GM21381 (cell line): ENCODE results near the gene ADISSP.

Experiments used
- ATAC-seq: cut with Tn5 transposase; IDR thresholded peaks from one replicate; pipeline ENCODE4 v1.9.1; 2021; ENCODE audit warnings: mild to moderate bottlenecking, moderate library complexity; ENCODE audit not compliant: unreplicated experiment

ADISSP gene

DNA sequence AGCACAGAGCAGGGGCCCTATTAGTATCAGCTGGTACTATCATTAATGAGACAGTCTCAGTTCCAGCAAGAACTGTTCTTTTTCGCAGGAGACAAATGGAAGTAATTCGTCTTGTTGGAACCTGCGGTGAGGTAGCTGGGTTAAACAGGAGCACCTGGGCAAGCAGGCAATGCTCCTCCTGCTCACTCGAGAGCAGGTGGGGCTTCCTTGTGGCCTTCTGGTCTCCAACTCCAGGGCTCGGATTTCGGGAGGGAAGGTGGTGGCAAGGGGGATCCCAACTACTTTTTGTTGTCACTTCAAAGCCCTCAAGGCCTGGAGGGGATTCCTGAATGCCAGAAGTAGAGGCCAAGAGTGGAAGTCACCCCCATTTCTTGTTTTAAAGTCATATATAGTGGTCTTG, 15.0 kb upstream of the ADISSP start:
- no peak for ATAC-seq

DNA sequence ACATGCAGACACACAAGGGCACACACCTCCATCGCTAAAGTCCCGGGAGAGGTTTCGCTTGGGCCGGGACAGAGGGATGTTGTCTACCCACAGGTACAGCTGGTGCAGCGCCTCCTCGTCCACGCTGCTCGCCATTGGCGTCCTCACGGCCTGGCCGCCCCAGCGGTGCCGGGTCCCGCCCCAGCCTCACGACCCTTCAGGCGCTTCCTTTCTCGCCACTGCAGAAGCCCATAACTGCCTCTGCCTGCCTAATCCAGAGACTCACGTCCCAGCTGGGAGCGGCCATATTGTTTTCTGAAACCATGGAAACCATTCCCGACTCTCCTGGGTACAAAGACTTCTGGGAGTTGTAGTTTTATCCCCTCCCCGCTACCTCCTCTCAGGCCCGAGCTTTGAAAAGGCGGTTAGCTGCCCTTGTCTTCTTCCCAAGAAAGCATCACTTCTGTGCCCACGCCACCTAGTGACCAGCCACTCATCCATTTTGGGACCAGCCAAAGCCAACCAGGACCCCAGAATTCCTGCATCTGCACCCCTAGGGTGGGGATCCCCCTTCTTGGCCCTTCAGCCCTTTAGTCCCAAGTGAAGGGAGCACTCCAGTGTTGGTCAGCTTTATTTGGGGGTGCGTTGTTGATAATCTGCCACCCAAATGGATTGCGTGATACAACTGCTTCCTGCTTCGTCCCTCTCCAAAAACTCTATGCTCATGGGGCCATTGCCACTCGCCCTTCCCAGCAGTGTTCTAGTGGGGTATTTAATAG, 13.8 kb upstream of the ADISSP start, which contains the start of gene SPEF1:
TSS of gene SPEF1 (minus strand) at position 296 of the 758 bp plus-strand sequence. CDS start at position 135, 161 bp downstream.
- peak; percentile 61 for ATAC-seq

DNA sequence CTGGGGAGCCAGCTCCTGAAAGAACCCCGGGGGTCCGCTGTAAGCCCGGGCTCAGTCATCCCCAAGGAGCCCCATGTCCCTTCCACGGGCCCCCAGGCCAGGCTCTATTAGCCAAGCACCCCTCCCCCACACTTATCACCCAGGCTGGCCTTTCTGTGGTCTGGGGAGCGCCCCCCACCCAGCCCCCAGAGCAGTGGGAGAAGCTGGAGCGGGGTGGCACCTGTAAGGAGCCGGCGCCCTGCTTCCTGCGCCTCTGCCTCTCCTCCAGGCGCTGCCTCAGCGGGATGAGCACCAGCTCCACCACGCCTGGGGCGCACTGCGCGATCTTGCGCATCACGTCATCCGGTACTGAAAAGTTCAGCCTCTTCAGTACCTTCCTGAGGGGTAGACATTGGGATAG, 11.4 kb upstream of the ADISSP start:
- ATAC-seq: no peak

DNA sequence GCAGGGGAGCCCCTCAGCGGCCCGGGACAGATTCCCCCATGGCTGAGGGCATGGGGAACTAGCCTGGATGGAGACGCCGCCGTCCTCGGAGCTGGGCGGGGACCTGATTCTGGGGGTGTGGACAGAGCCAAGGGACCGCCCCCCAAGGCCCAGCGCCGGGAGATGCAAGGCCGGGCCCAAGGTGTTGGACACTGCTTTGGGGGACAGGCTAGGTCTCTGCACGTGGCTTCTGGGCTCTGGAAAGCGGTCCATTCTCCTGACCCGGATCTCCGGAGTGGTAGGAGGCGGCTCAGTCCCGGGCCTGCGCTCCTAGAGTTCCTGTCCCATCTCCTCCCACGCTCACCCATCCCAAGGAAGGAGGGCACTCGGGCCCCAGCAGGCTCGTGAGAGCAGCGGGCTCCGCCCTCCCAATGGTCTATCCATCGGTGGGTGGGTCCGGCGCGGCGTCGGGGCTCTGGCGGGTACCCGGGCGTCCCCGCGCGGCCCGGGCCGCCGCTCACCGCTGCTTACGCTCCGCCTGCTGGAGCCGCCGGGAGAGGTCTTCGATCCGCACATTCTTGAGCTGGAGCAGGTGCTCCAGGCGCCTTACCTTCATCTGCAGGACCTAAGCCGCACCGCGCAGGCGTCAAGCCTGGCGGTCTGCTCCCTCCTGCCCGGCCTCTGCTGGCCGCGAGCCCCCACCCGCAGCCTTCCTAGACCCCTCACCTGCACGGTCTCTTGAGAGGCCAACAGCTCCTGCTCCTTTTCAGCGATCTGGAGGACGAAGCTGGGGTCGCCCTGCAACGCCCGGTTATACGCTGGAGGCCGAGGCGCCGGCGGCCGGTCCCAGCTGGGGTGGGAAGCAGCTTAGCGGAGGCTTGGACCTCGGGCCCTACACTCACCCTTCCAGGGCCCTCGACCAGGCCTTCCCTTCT, 10.4 kb upstream of the ADISSP start:
- no peak for ATAC-seq

DNA sequence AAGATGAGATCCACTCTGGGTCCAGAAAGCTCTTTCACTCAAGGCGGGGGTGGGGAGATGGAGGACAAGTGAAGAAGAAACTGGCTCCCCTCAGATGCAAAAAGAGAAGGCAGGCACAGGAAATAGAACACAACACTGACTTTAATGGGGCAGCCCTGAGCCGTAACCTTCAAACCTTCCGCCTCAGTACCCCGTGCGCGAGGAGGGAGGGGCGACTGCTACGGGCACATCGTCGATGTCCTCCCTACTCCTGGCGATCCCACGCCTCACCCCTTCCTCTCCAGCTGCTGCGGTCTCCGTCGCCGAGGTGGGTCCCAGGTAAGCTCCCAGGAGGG, 9.8 kb upstream of the ADISSP start:
- ATAC-seq: no peak

DNA sequence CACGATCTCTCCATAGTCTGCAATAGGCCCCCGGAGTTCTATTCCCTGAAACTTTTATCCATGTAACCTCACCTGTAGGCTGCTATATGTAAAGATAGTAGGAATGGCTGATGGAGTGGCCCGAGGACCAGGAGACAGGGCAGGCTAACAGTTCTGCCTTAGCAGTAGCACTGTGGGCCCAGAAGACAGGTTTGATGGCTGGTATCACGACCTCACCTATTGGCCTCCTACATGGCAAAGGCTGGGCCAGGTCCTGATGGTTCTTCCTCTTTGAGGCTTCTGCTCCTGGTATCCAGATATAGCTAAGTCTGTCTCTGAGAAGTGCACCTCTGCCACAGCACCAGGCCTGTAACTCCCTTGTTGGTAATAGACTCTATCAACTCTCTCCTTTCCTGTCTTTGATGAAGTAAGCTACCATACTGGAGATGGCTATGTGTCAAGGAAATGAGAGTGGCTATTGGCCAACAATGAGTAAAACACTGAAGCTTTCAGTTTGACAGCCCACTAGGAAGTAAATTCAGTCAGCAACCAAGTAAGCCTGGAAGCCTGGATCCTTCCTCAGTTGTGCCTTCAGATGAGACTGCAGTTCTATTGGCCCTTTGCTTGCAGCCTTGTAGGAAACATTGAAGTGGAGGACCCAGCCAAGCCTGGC, 8.0 kb upstream of the ADISSP start:
- no peak for ATAC-seq

DNA sequence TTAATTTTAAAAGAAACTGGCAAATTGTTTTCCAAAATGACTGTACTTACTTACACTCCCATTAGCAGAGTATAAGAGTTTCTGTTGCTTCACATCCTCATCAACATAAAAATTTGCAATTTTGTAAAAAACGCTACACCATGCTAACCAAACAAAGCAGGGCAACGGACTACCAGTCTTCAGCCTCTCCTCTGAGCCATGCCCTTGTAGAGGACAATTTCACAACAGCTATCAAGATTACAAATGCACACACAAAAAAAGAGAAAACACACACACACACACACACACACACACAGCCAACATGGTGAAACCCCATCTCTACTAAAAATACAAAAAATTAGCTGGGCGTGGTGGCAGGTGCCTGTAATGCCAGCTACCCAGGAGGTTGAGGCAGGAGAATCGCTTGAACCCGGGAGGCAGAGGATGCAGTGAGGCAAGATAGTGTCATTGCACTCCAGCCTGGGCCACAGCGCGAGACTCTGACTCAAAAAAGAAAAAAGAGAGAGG, 4.1 kb upstream of the ADISSP start:
- ATAC-seq: no peak

DNA sequence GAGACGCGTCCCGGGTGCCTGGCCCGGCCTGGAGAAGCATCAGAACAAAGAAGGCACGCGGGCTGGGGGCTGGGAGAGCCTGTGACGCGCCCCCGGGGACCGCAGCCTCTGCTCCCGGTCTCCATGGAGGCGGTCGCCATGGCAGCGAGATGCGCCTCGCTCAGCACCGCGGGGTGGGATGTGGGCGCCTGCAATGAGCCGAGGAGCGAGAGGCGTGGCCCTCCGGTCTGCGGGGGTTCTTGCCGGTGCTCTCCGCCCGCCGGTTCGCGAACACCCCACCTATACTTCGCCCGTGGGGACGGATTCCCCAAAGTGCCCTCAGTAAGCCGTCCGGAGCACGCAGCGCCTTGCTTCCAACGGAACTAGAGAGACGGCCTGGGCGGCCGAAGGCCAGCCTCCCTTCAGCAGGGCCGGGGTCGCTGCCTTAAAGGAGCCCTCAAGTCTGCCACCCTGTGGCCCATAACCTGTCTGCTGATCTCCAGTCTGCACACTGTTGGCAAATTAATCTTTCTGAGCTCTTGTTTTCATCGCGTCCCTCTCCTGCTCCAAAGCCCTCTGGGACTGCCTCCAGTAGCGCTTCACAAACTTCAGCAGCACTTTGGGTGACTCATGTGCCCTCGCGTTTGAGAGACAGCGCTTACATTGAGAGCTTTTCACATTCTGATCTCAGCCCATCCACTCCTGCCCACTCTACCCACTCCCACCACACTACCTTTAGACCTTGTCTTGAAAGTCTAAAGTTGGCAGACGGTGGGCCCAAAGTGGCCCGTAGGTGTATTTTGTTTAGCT, 983 bp upstream of the ADISSP start:
- ATAC-seq: peak; percentile 31

DNA sequence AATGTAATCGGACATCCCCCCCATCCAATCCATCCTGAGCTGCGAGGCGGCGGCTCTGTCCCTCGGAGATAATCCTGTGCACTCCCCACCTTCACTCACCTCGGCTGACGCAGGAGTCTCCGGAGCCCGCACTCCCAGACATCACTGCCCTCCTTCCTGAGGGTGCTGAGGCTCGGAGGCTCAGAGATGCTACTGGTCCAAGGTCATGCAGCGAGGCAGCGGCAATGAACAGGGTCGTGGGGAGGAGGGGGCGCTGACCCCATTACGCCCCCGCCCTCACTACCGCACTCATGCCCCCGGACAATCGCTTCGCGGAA, 485 bp downstream of the ADISSP start:
- ATAC-seq: no peak

DNA sequence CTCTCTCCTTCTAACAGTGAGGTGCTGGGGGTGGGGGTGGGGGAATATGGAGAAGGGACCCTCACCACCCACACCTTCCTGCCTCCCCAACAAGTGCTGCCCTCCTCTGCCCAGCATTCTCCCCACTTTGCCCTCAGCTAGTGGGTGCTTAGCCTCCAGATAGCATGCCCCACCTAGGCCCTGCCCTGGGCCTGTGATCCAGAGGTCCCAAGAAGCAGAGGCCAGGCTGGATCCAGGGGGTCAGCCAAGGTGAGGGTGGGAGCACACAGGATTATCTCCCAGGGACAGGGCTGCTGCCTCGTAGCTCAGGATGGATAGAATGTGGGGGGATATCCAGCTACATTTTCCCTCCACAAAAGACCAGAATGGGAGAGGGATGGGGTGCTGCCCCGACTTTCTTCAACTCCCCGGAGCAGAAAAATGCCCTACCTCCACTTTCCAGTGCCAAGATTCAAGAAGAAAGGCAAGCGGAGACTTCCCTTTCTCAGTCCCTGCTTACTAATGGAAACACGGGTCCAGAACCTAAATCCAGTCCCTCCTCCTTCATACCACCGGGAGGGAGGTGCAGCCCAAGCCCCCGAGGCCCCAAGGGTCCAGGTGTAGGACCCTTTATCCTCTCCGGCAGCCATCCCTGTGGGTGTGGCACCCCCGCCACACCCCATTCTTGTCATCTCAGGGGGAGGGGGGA, 987 bp downstream of the ADISSP start:
- ATAC-seq: no peak

DNA sequence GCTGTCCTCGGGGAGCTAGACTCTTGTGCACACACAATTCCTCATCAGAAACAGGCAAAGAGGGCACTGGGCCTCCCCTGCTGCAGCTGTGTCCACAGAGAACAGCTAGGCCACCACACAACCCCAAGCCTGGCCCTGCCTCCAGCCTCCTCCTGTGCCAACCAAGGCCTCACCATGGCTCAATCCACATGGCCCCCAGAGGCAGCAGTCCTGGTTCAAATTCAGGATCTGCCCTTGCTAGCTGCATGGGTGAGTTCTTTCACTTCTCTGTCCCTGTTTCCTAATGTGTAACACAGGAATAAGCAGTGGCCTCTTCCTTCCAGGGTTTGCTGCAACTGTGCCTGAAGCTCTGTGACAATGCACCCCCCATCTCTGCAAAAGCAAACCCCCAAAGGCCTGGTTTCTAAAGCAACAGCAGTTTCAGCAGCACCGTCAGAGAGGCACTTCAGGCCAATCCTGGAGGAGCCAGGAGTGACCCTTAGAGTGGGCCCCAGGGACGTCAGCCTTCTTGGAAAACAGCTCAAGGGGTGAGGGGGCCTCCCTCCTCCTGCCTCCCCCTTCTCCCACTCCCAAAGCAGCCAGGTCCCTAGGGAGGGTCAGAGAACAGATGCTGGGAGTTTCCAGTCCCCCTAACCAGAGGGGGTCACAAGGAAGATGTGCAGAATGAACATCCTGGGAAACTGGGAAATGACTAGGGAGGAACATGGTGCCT, 2.2 kb downstream of the ADISSP start:
- no peak for ATAC-seq

DNA sequence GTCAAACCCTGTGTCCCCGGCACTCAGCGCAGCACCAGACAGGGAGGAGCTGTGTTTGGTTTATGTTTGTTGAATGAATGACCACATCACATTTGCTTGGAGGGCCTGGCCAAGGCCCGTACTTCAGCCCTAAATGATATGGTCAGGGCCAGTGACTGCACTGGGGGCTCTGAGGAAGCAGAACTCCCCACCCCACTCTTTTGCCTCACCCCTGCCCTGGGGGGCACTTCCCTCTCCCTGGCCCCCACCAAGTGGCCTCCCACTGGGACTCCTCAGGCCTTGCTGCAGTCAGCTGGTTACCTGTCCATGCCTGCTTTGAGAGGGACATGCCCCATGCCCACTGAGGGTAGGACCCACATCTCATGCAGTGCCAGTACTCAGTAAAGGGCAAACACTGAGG, 2.9 kb downstream of the ADISSP start:
- ATAC-seq: no peak

DNA sequence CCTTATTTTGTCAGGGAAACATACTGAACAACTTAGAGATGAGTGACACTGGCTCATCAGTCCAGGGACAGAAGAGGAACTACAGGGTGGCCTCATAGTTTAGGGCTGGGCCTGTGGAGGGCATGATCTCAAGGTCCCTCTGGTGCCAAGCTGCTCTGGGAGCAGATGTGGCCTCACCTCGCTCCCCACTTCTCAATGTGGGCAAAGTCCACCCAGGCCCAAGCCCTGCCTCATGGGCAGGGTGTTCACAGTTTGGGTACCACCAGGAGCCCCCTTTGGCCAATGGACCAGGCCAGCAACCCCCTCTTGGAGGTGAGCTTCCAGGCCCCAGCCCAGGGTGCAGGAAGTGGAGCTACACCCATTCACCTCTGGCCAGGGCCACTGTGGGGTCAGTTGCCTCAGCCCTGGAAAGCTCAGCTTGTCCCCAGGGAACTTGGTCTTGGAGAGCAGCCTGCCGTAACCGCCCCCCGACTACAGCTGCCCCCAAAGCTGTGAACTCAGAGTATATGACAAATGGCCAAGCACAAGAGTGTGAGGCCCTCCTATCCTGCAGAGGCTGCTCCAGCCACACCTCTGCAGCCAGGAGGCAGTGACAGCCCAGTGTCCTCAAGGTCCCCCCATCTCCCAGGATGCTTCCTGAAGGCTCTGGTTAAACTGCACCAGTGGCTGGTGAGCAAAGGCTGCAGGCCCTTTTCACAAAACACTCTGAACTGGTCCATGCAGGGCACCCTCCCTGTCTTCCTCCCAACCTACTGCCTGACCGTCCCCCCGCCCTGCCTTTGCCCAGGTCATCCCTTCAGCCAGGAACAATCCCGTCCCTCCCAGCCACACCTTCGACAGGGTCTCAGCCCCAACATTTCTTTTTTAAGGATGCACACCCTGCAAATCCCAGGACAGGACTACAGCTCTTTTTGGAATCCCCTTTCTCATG, 3.6 kb downstream of the ADISSP start:
- no peak for ATAC-seq

DNA sequence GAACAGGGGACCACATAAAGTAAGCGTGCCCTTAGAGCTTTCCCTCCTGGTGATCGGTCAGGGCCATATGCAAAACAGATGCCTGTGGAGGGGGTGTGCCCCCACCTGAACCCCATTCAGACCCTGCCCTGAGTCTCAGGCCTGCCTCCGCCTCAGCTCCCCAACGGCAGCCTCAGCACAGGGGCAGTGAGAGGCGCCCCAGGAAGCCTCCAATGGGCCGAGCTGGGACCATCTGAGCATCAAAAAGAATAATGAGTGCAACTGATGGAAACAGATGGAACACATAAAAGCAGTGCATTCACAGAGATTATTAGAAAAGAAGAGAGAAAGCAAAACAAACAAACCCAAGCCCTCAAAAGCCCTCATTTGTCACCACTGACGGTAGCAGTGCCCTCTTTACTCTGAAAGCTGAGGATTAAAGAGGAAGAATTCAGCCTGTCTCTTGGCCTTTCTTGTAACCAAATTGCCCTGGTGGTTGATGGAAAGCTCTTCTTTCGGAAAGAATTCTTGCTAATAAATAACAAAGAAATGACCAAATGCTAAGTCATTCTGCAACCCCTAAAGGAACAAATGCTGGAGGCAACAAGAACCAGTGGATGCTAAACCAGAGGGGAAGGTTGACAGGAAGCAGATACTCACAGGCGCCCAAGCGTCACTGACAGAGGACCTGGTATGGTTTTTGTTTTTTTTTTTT, 6.8 kb downstream of the ADISSP start:
- ATAC-seq: no peak

DNA sequence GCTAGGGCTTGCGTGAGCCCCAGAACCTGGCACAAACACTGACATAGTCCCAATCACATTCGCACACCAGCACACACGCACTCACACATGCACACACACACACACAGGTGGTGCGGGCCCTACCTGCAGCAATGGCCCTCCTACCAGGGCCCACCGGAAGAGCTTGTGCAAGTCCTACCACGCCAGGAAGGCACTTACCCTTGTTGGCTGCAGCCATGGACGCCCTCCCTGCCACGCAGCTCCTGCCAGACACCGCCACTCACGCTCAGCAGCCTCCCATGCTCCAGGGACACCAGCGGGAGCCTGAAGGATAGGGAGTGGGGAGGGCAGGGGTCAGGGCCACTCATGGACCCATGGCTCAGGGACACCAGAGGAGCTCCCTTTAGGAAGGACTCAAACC, 7.7 kb downstream of the ADISSP start:
- no peak for ATAC-seq

DNA sequence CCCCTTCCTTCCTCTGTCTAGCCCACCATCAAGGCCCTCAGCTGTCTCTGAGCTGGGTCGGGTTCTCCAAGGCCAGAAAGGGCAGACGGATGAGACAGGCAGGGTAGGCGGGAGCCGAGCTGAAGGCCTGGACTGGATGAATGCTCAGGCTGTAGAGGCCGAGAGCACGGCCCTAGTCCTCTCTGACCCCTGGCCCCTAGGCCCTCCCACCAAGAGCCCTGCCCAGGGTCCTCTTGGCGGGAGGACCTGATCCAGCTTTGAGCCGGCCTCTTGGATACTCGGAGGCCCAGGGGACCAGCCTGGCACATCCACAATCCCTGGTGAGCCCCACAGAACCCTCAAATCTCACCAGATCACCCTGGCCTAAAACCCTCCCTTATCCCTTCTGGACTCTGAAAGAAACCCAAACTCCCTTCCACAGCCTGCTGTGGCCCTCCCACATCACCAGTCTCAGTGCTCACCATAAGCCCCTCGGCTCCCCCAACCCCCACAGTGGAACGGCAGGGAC, 8.2 kb downstream of the ADISSP start:
- no peak for ATAC-seq

DNA sequence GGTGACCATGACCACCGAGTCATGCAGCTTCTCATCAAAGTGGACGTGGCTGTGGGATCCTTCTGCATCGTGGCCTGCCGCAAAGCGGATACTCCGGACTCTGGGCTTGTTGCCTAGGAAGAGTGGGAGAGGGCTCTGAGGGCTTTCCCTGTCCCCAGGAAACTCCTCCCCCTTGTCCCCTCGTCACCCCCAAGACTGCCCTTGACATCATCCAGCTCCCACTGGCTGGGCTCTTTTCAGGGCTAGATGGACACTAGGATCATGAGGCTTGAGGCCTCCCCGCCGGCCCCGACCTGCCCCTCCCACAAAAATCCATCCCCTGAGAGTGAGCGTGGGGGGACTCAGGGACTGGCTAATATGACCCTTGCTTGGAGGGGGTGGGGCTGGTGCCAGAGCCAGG, 9.0 kb downstream of the ADISSP start:
- no peak for ATAC-seq

DNA sequence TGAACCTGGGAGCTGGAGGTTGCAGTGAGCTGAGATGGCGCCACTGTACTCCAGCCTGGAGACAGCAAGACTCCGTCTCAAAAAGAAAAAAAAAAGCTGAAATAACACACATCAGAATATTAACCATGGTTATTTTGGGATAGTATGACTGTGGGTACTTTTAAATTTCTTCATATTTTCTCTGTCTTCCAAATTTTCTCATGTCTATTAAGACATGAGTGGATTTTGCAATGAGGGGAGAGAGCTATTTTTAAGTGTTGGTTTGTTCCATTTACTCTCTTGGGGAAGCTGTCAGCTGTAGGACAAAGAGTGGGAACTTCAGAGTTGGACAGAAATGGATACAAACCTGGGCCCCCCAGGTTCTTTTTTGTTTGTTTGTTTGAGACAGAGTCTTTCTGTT, 10.3 kb downstream of the ADISSP start:
- no peak for ATAC-seq
